Hepatocyte (in vitro differentiated cells): ENCODE data around the gene FCRL1.

Experiments used
- EZH2 ChIP-seq: fragments of 200-600 bp; sonication (generic); IDR thresholded peaks from 2 replicates; pipeline ENCODE4 v1.6.1; 2016; ENCODE audit warnings: antibody characterized with exemption, mild to moderate bottlenecking, borderline replicate concordance
- TF ChIP-seq, protein P1 (sequence below): fragments of 200-600 bp; sonication (generic); IDR thresholded peaks from 2 replicates; pipeline ENCODE4 v1.5.1; 2016; ENCODE audit warnings: antibody characterized with exemption, mild to moderate bottlenecking; ENCODE audit not compliant: poor library complexity

DNA sequence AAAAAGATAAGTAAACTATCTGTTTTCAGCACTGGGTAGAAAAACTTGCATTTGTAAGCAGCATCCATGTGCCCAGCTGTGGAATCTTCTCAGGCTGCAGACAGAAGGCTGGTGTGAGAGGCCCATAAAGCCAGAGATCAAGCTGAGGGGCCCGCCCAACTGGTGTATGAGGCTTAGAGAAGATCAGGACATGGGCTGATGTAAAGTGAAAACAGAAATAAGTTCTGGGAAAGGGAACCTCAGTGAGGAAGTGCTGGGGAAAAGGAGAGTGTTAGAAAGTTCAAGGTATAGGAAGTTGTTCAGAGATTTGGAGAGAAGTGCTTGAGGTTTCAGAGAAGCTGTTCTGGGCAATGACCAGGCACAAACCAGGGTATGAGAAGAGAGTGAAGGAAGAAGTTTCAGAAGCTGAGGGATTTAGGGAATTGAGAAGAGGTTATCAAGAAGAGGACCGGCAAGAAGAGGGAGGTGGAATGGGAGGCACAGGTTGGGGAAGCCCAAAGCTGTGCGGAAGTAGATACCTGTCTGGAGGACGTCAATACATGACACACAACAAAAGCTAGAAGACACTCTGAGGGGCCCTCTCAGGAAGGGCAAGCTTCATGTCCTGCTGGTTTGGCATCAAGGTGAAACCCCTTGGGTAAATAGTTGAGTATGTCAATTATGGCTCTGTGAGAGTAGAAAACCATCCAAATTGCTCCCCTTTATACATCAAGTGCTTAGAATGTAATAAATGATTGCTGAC lies 24.3 kb upstream of the FCRL1 start:
- no peak for TF ChIP-seq EZH2
- TF ChIP-seq, protein P1, sequence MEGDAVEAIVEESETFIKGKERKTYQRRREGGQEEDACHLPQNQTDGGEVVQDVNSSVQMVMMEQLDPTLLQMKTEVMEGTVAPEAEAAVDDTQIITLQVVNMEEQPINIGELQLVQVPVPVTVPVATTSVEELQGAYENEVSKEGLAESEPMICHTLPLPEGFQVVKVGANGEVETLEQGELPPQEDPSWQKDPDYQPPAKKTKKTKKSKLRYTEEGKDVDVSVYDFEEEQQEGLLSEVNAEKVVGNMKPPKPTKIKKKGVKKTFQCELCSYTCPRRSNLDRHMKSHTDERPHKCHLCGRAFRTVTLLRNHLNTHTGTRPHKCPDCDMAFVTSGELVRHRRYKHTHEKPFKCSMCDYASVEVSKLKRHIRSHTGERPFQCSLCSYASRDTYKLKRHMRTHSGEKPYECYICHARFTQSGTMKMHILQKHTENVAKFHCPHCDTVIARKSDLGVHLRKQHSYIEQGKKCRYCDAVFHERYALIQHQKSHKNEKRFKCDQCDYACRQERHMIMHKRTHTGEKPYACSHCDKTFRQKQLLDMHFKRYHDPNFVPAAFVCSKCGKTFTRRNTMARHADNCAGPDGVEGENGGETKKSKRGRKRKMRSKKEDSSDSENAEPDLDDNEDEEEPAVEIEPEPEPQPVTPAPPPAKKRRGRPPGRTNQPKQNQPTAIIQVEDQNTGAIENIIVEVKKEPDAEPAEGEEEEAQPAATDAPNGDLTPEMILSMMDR, result no peak
